ENCODE data around the gene SMIM13.

SMIM13 gene

DNA sequence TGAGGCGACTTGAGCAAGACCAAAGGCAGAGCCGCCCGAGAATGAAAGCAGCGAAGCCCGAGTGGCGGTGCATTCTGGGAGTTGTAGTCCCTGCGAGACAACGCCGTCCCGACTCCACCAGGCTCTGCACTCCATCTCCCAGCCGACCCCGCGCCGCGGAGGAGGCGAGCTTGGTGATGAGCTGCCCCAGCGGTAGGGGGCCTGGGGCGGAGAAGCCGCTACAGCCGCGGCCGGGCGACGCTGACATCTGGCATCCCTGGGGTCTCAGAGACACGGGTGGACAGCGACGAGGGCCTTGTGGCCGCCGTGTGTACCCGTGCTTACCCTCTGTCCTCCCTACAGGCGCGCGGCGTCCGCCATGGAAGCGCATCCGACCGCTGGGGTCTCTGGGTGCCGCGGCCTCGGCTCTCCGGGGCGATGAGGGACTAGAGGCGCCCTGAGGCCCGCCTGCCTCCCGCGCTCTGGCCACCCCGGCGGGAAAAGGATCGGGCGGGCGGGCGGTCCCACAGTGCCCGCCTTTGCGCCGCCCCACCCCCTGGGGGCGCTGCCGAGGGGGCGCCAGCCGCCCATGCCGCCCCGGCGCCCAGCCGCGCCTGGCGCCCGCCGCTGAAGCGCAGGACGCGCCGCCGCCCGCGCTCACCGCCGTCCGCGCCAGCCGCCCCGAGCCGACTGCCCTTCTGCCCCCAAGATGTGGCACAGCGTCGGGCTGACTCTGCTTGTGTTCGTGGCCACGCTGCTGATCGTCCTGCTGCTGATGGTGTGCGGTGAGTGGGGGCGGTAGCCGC lies at the start of gene SMIM13:
SMIM13 (plus strand) TSS at position 209 of the 785 bp plus-strand sequence; CDS start at position 689, 480 bp downstream.
- no peaks in the 10 kb centered on the region for H3K36me3 ChIP-seq (ENCODE audit: control insufficient read depth, insufficient read depth, low read length)
- H3K4me3 ChIP-seq (replicated peaks; ENCODE audit: low read depth, low read length), result peak within 1 kb of the TSS; percentile 94
- H3K27me3 ChIP-seq (replicated peaks; ENCODE audit: control insufficient read depth, insufficient read depth, low read length), result no peaks in the 10 kb centered on the region
- TF ChIP-seq CTCF (IDR thresholded peaks at IDR 0.05; ENCODE audit: insufficient read depth, low read length, poor library complexity, severe bottlenecking), result peak; percentile 39
- DNase-seq (ENCODE audit: extremely low read depth, insufficient read length), result peak; percentile 96

DNA sequence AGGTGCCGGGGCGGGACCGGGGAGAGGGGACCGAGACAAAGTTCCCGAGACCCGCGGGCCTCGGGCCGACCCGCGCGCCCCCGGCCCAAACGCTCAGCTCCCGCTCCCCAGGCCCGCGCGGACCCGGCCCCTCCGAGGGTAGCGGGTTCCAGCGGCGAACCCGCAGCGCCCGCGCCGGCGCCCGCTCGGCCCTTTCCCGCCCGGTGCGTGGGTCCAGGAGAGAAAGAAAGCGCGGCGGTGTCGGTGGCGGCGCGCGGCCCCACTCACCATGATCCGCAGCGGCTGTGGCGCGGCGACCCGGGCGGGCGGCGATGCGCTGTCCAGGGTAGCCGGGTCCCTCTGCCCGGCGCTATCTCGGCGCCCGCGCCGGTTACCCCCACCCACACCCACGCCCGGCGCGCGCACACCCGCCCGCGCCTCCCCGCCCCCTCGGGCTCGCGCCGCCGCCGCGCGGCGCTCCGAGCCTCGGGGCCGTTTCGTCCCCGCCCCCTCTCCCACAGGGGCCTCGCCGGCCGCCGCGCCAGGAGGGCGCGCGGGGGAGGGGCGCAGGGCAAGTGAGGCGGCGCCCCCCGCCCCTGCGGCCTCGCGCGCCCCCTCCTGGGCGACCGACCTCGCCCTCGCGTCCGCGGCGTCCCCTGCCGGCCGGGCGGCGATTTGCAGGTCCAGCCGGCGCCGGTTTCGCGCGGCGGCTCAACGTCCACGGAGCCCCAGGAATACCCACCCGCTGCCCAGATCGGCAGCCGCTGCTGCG lies 49.5 kb upstream of the SMIM13 start, which contains the start of gene ELOVL2:
ELOVL2 (minus strand) TSS at position 345 of the 751 bp plus-strand sequence; CDS start at position 270, 75 bp downstream.
- TF ChIP-seq CTCF (IDR thresholded peaks at IDR 0.05; ENCODE audit: insufficient read depth, low read length, poor library complexity, severe bottlenecking), result no peak
- peak; percentile 21 for DNase-seq (ENCODE audit: extremely low read depth, insufficient read length)
- Histone ChIP-seq H3K4me3 (replicated peaks; ENCODE audit: low read depth, low read length) (peak within 1 kb of the TSS; percentile 37), H3K36me3 (ENCODE audit: control insufficient read depth, insufficient read depth, low read length) (no peaks in the 10 kb centered on the region), H3K27me3 (replicated peaks; ENCODE audit: control insufficient read depth, insufficient read depth, low read length) (no peaks in the 10 kb centered on the region)

- TF ChIP-seq CTCF (IDR thresholded peaks at IDR 0.05; ENCODE audit: insufficient read depth, low read length, poor library complexity, severe bottlenecking), result no peak
- DNase-seq (ENCODE audit: extremely low read depth, insufficient read length), result no peak
- no peaks in the 10 kb centered on the region for H3K27me3 ChIP-seq (replicated peaks; ENCODE audit: control insufficient read depth, insufficient read depth, low read length)
- H3K4me3 ChIP-seq (replicated peaks; ENCODE audit: low read depth, low read length), result peak overlapping the region; percentile 37
- H3K36me3 ChIP-seq (ENCODE audit: control insufficient read depth, insufficient read depth, low read length), result no peaks in the 10 kb centered on the region
Measured at GRCh38 chr6:11044712-11045167, 48.9 kb upstream of the SMIM13 start.

- H3K4me3 ChIP-seq (replicated peaks; ENCODE audit: low read depth, low read length), result no peak overlapping the region
- H3K36me3 ChIP-seq (ENCODE audit: control insufficient read depth, insufficient read depth, low read length), result no peaks in the 10 kb centered on the region
- H3K27me3 ChIP-seq (replicated peaks; ENCODE audit: control insufficient read depth, insufficient read depth, low read length), result no peaks in the 10 kb centered on the region; the same call in 1 of the 2 replicates
- no peak for TF ChIP-seq CTCF (IDR thresholded peaks at IDR 0.05; ENCODE audit: insufficient read depth, low read length, poor library complexity, severe bottlenecking)
- no peak for DNase-seq (ENCODE audit: extremely low read depth, insufficient read length)
Measured at GRCh38 chr6:11050731-11051130, 42.9 kb upstream of the SMIM13 start.

DNA sequence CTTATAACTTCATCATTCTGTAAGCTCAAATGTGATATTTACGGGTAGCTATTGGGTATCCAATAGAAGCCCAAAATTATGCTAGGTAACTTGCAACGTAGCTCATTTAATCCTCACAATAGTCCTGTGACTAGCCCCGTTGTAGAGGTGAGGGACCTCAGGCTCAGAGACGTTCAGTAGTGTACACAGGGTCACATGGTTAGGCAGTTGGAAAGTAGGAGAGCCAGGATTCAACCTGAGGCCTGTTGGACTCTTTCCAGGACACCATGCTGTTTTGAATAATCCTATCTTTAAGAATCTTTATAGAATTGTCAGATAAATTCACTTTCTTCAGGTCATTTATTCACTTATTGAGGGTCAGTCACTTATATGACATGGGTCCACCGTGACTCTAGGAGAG lies 40.3 kb upstream of the SMIM13 start:
- no peaks in the 10 kb centered on the region; the same call in 1 of the 2 replicates for H3K27me3 ChIP-seq (replicated peaks; ENCODE audit: control insufficient read depth, insufficient read depth, low read length)
- DNase-seq (ENCODE audit: extremely low read depth, insufficient read length), result no peak
- no peak for TF ChIP-seq CTCF (IDR thresholded peaks at IDR 0.05; ENCODE audit: insufficient read depth, low read length, poor library complexity, severe bottlenecking)
- no peaks in the 10 kb centered on the region for H3K36me3 ChIP-seq (ENCODE audit: control insufficient read depth, insufficient read depth, low read length)
- no peak overlapping the region for H3K4me3 ChIP-seq (replicated peaks; ENCODE audit: low read depth, low read length)
